OCI-LY3 (cell line): Measurements from ENCODE around the gene EHD1.

ENCODE experiments used
- EZH2phosphoT487 ChIP-seq: fragments of 200-600 bp; shearing (Covaris generic); IDR thresholded peaks from 2 replicates; pipeline ENCODE4 v1.6.1; 2018; ENCODE audit warnings: antibody characterized with exemption, mixed run types, low read depth
- TF ChIP-seq, protein P1 (sequence below): fragments of 200-600, 300-600 bp; sonication (generic); IDR thresholded peaks from 2 replicates; pipeline ENCODE4 v1.5.1; 2014; ENCODE audit warnings: antibody characterized with exemption, low read length, low read depth

DNA sequence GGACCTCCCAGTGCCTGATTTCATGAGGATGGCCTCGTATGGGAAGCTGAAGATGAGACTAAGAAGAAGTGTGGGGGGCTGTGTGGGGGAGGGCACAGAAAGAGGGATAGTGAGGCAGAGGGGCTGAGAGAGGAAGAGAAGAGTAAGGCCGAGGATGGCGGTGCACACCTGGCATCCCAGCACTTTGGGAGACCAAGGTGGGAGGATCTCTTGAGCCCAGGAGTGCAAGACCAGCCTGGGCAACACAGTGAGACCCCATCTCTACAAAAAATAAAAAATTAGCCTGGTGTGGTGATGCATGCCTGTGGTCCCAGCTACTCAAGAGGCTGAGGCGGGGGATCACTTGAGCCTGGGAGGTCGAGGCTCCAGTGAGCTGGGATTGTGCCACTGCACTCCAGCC is 13.5 kb upstream of the EHD1 start:
- TF ChIP-seq, protein P1, sequence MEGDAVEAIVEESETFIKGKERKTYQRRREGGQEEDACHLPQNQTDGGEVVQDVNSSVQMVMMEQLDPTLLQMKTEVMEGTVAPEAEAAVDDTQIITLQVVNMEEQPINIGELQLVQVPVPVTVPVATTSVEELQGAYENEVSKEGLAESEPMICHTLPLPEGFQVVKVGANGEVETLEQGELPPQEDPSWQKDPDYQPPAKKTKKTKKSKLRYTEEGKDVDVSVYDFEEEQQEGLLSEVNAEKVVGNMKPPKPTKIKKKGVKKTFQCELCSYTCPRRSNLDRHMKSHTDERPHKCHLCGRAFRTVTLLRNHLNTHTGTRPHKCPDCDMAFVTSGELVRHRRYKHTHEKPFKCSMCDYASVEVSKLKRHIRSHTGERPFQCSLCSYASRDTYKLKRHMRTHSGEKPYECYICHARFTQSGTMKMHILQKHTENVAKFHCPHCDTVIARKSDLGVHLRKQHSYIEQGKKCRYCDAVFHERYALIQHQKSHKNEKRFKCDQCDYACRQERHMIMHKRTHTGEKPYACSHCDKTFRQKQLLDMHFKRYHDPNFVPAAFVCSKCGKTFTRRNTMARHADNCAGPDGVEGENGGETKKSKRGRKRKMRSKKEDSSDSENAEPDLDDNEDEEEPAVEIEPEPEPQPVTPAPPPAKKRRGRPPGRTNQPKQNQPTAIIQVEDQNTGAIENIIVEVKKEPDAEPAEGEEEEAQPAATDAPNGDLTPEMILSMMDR = no peak
- TF ChIP-seq EZH2phosphoT487 = no peak
